Urinary bladder (tissue), 4 donors: Measurements from ENCODE around the gene ZNF70. TPM values are rescaled to one million over a fixed set of nuclear protein-coding genes. Genes with fewer than 3 reads are reported as not detected.

Experiments used
- DNase-seq: peaks from one replicate; pipeline ENCODE4 v3.0.0-alpha.2; 2015; ENCODE audit errors: extremely low spot score
- H3K27ac ChIP-seq: one replicate; pipeline ENCODE4 v1.5.1; 2013; ENCODE audit warnings: low read depth, mild to moderate bottlenecking, moderate library complexity
- H3K36me3 ChIP-seq: one replicate; pipeline ENCODE4 v1.6.1; 2013; ENCODE audit warnings: mild to moderate bottlenecking, moderate library complexity; ENCODE audit not compliant: insufficient read depth
- H3K4me1 ChIP-seq: one replicate; pipeline ENCODE4 v1.6.1; 2013; ENCODE audit warnings: mild to moderate bottlenecking, moderate library complexity; ENCODE audit not compliant: insufficient read depth
- H3K4me3 ChIP-seq: one replicate; pipeline ENCODE4 v1.5.1; 2013; ENCODE audit warnings: low read depth, low read length
- WGBS: extraction: QIAGEN DNeasy Blood & Tissue Kit; methylation state at CpG from one replicate; pipeline ENCODE4 v1.1.7; 2013; 5-methylcytosine and 5-hydroxymethylcytosine counted together
- polyA plus RNA-seq: library from polyadenylated mRNA; stranded (reverse); fragments of 200-250 nt; gene quantifications from one replicate; pipeline ENCODE4 v1.2.3, GENCODE V29; 2013
- total RNA-seq: library from RNA; depleted of rRNA; stranded (reverse); fragments of >200 nt; gene quantifications from one replicate; pipeline ENCODE4 v1.2.3, GENCODE V29; 2014
- donor health status: healthy with polysubstance abuse.
- donor health status: healthy.

ZNF70 gene
- total and polyA plus RNA-seq, 2 donors: 1.6 to 9.9 TPM

- Histone ChIP-seq H3K36me3 (no peaks in the 10 kb centered on the region), H3K4me1 (peaks cover 6% of the 10 kb centered on the region), H3K27ac (no peak overlapping the region), H3K4me3 (no peak overlapping the region)
- DNase-seq: no peak
- 83% methylated on average over 15 of the region's 15 CpGs for WGBS
Measured at GRCh38 chr22:23783265-23784150, 32.6 kb upstream of the ZNF70 start.

- WGBS: 97% methylated on average over 1 of the region's 1 CpG
- no peak for DNase-seq
- Histone ChIP-seq H3K36me3 (no peaks in the 10 kb centered on the region), H3K27ac (no peak overlapping the region), H3K4me3 (no peak overlapping the region), H3K4me1 (peaks cover 4% of the 10 kb centered on the region)
Measured at GRCh38 chr22:23782703-23783102, 31.8 kb upstream of the ZNF70 start.

GRCh38 chr22:23782252-23782651 is 31.3 kb upstream of the ZNF70 start:
- no peak for DNase-seq
- peaks cover 3% of the 10 kb centered on the region for H3K4me1 ChIP-seq
- H3K4me3 ChIP-seq: no peak overlapping the region
- no peak overlapping the region for H3K27ac ChIP-seq
- no peaks in the 10 kb centered on the region for H3K36me3 ChIP-seq
- WGBS: 91% methylated on average over 16 of the region's 16 CpGs

GRCh38 chr22:23781511-23782183 is 30.7 kb upstream of the ZNF70 start:
- no peak for DNase-seq
- Histone ChIP-seq H3K27ac (no peak overlapping the region), H3K4me1 (peaks cover 3% of the 10 kb centered on the region), H3K4me3 (no peak overlapping the region), H3K36me3 (no peaks in the 10 kb centered on the region)
- WGBS: 65% methylated on average over 14 of the region's 14 CpGs

GRCh38 chr22:23781065-23781464 is 30.2 kb upstream of the ZNF70 start:
- H3K4me3 ChIP-seq: no peak overlapping the region
- H3K4me1 ChIP-seq: no peaks in the 10 kb centered on the region
- no peak for DNase-seq
- 85% methylated on average over 15 of the region's 15 CpGs for WGBS
- no peaks in the 10 kb centered on the region for H3K36me3 ChIP-seq
- H3K27ac ChIP-seq: no peak overlapping the region

- H3K4me1 ChIP-seq: no peaks in the 10 kb centered on the region
- no peaks in the 10 kb centered on the region for H3K36me3 ChIP-seq
- 93% methylated on average over 20 of the region's 20 CpGs for WGBS
- DNase-seq: no peak
- H3K4me3 ChIP-seq: no peak overlapping the region
- H3K27ac ChIP-seq: no peak overlapping the region
Measured at GRCh38 chr22:23780146-23780748, 29.3 kb upstream of the ZNF70 start.

- Histone ChIP-seq H3K4me3 (no peak overlapping the region), H3K4me1 (no peaks in the 10 kb centered on the region), H3K36me3 (no peaks in the 10 kb centered on the region), H3K27ac (no peak overlapping the region)
- DNase-seq: no peak
- 94% methylated on average over 5 of the region's 5 CpGs for WGBS
Measured at GRCh38 chr22:23779731-23780130, 28.8 kb upstream of the ZNF70 start.

- 92% methylated on average over 16 of the region's 16 CpGs for WGBS
- no peak overlapping the region for H3K27ac ChIP-seq
- no peaks in the 10 kb centered on the region for H3K4me1 ChIP-seq
- no peak for DNase-seq
- no peaks in the 10 kb centered on the region for H3K36me3 ChIP-seq
- H3K4me3 ChIP-seq: no peak overlapping the region
Measured at GRCh38 chr22:23779083-23779482, 28.2 kb upstream of the ZNF70 start.

GRCh38 chr22:23778577-23778900 is 27.6 kb upstream of the ZNF70 start:
- Histone ChIP-seq H3K4me1 (no peaks in the 10 kb centered on the region), H3K36me3 (no peaks in the 10 kb centered on the region), H3K27ac (no peak overlapping the region), H3K4me3 (no peak overlapping the region)
- DNase-seq: no peak
- WGBS: 90% methylated on average over 3 of the region's 3 CpGs

- DNase-seq: no peak
- H3K4me3 ChIP-seq: no peak overlapping the region
- no peak overlapping the region for H3K27ac ChIP-seq
- no peaks in the 10 kb centered on the region for H3K4me1 ChIP-seq
- WGBS: 69% methylated on average over 11 of the region's 11 CpGs
- H3K36me3 ChIP-seq: no peaks in the 10 kb centered on the region
Measured at GRCh38 chr22:23777776-23778576, 27.1 kb upstream of the ZNF70 start.

- Histone ChIP-seq H3K4me1 (no peaks in the 10 kb centered on the region), H3K4me3 (no peak overlapping the region), H3K27ac (no peak overlapping the region), H3K36me3 (no peaks in the 10 kb centered on the region)
- WGBS: 85% methylated on average over 3 of the region's 3 CpGs
- DNase-seq: no peak
Measured at GRCh38 chr22:23775779-23776375, 25.0 kb upstream of the ZNF70 start.

GRCh38 chr22:23774922-23775436 is 24.1 kb upstream of the ZNF70 start:
- Histone ChIP-seq H3K36me3 (no peaks in the 10 kb centered on the region), H3K4me3 (no peak overlapping the region), H3K27ac (no peak overlapping the region), H3K4me1 (no peaks in the 10 kb centered on the region)
- DNase-seq: no peak
- 71% methylated on average over 2 of the region's 2 CpGs for WGBS
